HUDEP-2 (cell line): ENCODE results near the gene BCS1L.
A peak's percentile ranks its signal among the peaks of the same experiment; 100 is the strongest.

ENCODE experiments used
- DNase-seq, 76 experiments: peaks; one replicate each; lab custom pipeline; 2025; ENCODE audit not compliant: unreplicated experiment in 76 of 76; lab: John Stamatoyannopoulos, UW

The BCS1L gene

GRCh38 chr2:218659258-218659987, at the start of gene BCS1L, which contains the start of gene ZNF142:
TSS of gene BCS1L (plus strand) at chr2:218659683. CDS start at chr2:218660988, 1,305 bp downstream.
TSS of gene ZNF142 (minus strand) at chr2:218659623. CDS start at chr2:218656429, 3,194 bp downstream.
- peak in 75 of 76 experiments; percentile 58 to 96 (median 89) for DNase-seq

- DNase-seq: no peak
Measured at GRCh38 chr2:218615868-218616315, 43.6 kb upstream of the BCS1L start.

GRCh38 chr2:218618102-218618860, 41.2 kb upstream of the BCS1L start:
- DNase-seq: peak in 1 of 76 experiments; percentile 2

- DNase-seq: no peak
Measured at GRCh38 chr2:218621007-218621406, 38.5 kb upstream of the BCS1L start.

DNA sequence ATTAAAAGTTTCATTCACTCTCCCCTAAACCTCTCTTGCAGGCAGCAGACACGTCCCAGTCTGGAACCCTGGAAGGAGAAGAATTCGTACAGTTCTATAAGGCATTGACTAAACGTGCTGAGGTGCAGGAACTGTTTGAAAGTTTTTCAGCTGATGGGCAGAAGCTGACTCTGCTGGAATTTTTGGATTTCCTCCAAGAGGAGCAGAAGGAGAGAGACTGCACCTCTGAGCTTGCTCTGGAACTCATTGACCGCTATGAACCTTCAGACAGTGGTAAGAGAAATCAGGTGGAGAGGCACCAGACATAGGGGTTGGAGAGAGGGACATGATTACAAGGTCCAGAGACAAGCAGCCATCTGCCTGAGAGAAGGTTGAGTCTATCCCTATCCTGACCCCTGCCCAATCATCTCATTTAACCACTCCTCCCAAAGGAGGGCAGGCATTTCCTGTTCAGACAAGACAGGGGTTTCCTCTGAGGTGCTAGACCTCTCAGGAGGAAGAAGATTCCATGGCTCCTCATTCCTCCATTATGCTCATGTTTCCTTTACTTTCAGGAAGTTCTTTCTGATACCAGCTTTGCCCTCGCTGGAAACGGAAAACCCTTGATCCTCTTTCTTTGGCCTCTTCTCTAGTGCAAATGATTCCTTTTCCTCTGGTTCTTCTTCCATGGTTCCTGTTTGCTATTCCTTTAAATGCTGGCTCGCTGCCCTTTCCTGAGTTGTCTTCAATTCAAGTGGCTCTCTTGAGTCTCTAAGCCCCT, 36.7 kb upstream of the BCS1L start:
- no peak for DNase-seq

DNA sequence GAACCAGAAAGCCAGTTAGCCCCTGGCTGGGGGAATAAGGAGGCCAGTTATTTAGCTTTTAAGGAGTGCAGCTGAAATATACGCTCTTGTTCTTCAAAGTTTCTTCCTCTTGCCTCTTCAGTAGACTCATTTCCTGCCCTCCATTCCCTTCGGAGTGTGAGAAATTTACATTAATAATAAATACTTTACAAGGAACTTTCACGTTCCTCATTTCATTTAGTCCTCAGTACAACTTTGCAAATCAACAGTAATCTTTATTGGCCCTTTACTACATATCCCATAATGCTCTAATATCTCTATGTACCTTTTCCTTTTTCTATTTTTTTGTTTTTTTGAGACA, 36.1 kb upstream of the BCS1L start:
- DNase-seq: no peak

GRCh38 chr2:218626369-218626768, 33.1 kb upstream of the BCS1L start:
- no peak for DNase-seq

DNA sequence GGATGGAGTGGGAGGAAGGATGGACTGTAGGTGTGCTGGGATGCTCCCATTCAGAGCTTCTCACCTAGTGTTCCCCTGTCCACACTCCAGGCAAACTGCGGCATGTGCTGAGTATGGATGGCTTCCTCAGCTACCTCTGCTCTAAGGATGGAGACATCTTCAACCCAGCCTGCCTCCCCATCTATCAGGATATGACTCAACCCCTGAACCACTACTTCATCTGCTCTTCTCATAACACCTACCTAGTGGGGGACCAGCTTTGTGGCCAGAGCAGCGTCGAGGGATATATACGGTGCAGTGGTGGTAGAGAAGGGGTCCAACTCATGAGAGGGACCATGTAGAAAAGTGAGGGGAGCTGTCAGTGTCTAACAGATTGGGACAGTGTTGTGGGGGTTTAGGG, 31.5 kb upstream of the BCS1L start:
- DNase-seq: no peak

- no peak for DNase-seq
Measured at GRCh38 chr2:218631837-218632236, 27.6 kb upstream of the BCS1L start.

GRCh38 chr2:218635719-218636118, 23.8 kb upstream of the BCS1L start:
- DNase-seq: no peak

GRCh38 chr2:218638372-218638771, 21.1 kb upstream of the BCS1L start:
- DNase-seq: no peak

DNA sequence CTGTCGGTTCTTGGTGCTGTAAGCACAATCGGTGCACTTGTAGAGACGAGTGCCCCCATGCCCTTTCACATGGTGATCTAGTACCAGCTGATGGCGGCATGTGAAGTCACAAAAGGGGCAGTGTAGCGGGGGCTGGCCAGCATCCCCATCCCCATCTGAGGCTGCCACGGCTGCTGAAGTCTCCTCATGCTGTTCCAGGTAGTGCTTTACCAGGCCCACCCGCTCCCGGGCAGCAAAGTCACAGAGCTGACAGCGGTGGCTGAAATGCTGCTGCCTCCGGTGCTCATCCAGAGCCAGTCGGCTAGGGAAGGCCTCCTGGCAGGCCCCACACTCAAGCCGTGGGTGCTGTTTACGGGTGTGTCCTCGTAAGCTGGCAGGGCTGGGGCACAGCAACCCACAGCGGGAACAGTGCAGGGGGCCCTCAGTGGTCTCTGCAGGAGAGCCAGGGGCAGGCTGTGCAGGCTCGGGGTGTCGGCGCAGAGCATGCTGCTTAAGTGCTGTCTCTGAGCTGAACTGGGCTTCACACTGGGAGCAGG, 17.3 kb upstream of the BCS1L start:
- no peak for DNase-seq

DNA sequence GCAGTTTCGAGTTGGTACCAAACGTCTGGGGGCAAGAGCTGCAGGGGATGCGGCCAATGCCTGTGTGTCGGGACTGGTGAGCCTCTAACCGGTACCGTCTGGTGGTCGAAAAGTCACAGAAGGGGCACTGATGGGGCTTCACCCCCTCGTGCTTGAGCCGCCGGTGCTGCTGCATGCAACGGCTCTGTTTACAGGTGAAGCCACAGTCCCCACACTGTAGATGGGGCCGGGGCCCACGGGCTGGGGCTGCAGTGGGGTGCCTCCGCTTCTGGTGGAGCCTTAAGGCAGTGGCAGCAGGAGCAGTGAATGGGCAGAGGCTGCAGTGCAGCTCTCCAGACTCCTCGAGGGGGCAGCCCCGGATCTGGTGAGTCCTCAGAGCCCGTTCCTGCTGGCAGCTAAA, 16.7 kb upstream of the BCS1L start:
- no peak for DNase-seq

DNA sequence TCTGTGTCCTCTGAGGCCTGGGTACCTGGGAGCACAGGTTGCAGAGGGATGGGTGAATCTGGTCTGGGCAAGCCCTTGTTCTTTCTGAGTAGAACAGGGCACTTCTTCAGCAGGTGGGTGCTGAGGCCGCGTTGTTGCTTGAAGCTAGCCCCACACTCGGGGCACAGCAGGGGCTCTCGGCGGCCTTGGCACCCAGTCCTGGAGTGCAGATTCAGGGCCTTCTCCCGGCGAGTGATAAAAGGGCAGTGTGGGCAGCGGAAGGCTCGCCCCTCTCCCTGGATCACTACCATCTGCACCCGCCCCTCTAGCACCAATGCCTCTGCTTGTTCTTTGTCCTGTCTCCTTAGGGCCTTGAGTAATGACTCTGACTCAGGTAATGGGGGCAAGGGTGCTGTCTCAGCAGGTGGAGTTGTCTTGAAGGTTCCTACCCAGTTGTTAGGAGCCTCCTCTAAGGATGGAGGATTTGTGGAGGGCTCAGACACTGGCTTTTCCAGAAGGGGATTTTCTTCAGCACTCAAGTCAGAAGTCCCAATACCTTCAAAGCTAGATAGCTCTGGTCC, 15.7 kb upstream of the BCS1L start:
- DNase-seq: no peak

GRCh38 chr2:218644721-218645120, 14.8 kb upstream of the BCS1L start:
- no peak for DNase-seq

- DNase-seq: no peak
Measured at GRCh38 chr2:218645126-218645525, 14.4 kb upstream of the BCS1L start.

- DNase-seq: peak in 55 of 76 experiments; percentile 2 to 65 (median 28)
Measured at GRCh38 chr2:218648088-218648786, 11.2 kb upstream of the BCS1L start.

GRCh38 chr2:218648787-218649100, 10.7 kb upstream of the BCS1L start:
- DNase-seq: no peak

GRCh38 chr2:218655751-218656150, 3.7 kb upstream of the BCS1L start:
- DNase-seq: no peak

GRCh38 chr2:218658671-218659257, 719 bp upstream of the BCS1L start:
- peak in 54 of 76 experiments; percentile 2 to 73 (median 28) for DNase-seq
